ENCODE results near the gene LRP1B. TPM values are rescaled to one million over a fixed set of nuclear protein-coding genes. Genes with fewer than 3 reads are reported as not detected.

Gene LRP1B
- total and polyA plus RNA-seq, 2 of the 8 experiments (the other 6 are each of a cell fraction or from before 2014, with no cell fraction given), result 0.03 TPM; not detected in 1

DNA sequence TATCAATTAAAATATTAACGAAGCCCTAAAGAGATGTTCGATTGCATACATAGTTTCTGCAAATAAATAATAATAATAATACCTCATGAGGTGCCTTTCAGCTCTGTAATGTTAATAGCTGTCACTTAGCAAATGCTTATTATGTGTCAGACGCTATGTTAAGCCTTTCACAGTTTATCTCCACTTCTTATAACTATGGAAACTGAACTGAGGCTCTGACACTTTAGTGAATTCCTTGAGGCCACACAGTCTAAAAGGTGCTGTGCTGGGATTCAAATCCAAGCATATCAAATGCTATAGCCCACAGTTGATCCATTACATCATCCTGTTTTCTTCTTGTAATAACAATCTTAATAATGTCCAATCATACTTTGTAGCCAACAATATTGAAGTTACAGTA, 1779.1 kb downstream of the LRP1B start:
- Histone ChIP-seq H2AK5ac (ENCODE audit: low read depth, low read length) (no peak overlapping the region), H3K79me2 (ENCODE audit: control insufficient read depth in 1 of 2, insufficient read depth in 2 of 2, low read length in 2 of 2) (no peaks in the 10 kb centered on the region), H3K23ac (ENCODE audit: insufficient read length) (no peak overlapping the region), H3K18ac (ENCODE audit: extremely low read depth, low read length) (no peak overlapping the region), H4K5ac (ENCODE audit: insufficient read length, low read depth, low read length) (no peak overlapping the region), H3K27ac (ENCODE audit: low read depth, low read length) (no peak overlapping the region), H4K91ac (replicated peaks; ENCODE audit: insufficient read length, low read length) (no peak overlapping the region), H4K20me1 (replicated peaks in 1 of 2; ENCODE audit: control insufficient read depth in 1 of 2, insufficient read depth in 2 of 2, low read length in 2 of 2) (no peaks in the 10 kb centered on the region), H2BK15ac (ENCODE audit: low read length) (no peak overlapping the region), H3K14ac (ENCODE audit: insufficient read length) (no peak overlapping the region), H3K4me3 (ENCODE audit: extremely low read depth in 1 of 4, insufficient read depth in 2 of 4, low read depth in 3 of 4, low read length in 4 of 4) (no peak overlapping the region), H2BK120ac (replicated peaks; ENCODE audit: low read depth, low read length) (no peak overlapping the region), H3K9me3 (ENCODE audit: insufficient read depth in 2 of 2, low read depth in 1 of 2, low read length in 1 of 2) (no peaks in the 10 kb centered on the region), H3K4ac (replicated peaks; ENCODE audit: insufficient read length, low read depth, low read length) (no peak overlapping the region), H3K27me3 (replicated peaks in 1 of 4; ENCODE audit: control insufficient read depth in 3 of 4, extremely low read depth in 1 of 4, insufficient read depth in 3 of 4, low read length in 3 of 4) (no peaks in the 10 kb centered on the region), H3K4me2 (ENCODE audit: insufficient read depth in 1 of 2, low read depth in 2 of 2, low read length in 2 of 2) (no peak overlapping the region), H2BK5ac (ENCODE audit: low read depth, low read length) (no peak overlapping the region), H3K79me1 (ENCODE audit: low read depth, low read length) (no peaks in the 10 kb centered on the region), H2BK12ac (ENCODE audit: low read depth, low read length) (no peak overlapping the region), H3K9ac (replicated peaks in 1 of 4; ENCODE audit: extremely low read depth in 1 of 4, low read depth in 3 of 4, low read length in 3 of 4) (no peak overlapping the region), H3K4me1 (replicated peaks in 1 of 4; ENCODE audit: control insufficient read depth in 3 of 4, insufficient read depth in 4 of 4, low read length in 3 of 4) (peaks cover 0 to 11% (median 0%) of the 10 kb centered on the region in 4 experiments; a peak in 1 of 7 replicates), H3K23me2 (ENCODE audit: low read depth, low read length) (no peaks in the 10 kb centered on the region), H2AFZ (ENCODE audit: low read length) (no peak overlapping the region), H3K56ac (replicated peaks; ENCODE audit: insufficient read length, low read depth, low read length) (no peak overlapping the region), H4K8ac (ENCODE audit: extremely low read depth, insufficient read depth, low read length) (no peak overlapping the region), H3K36me3 (ENCODE audit: control insufficient read depth in 2 of 4, insufficient read depth in 4 of 4, low read length in 3 of 4) (no peaks in the 10 kb centered on the region), H2BK20ac (ENCODE audit: low read length) (no peak overlapping the region)
- WGBS, 2 experiments (ENCODE audit: extremely low coverage in 1 of 2, insufficient coverage in 1 of 2, insufficient read length in 1 of 2, insufficient replicate concordance in 2 of 2, low coverage in 1 of 2, low lambda C conversion rate in 2 of 2, missing lambda C conversion rate in 1 of 2), result 80% methylated on average over 3 of the region's 3 CpGs; no CpG with 5 or more reads in 1 of the 2 experiments
- ChIA-PET CTCF (ENCODE audit: partially characterized antibody) (no interaction called here), POLR2A (ENCODE audit: partially characterized antibody) (interaction anchor here (0.6 kb wide), 1 partner anchor 543 kb away, joined by 3 read pairs; no protein-coding TSS in a partner anchor)
- DNase-seq (ENCODE audit: low read depth in 1 of 2, low spot score in 2 of 2), result no peak
- FAIRE-seq, result no peak
- no peak for TF ChIP-seq BACH1 (IDR thresholded peaks at IDR 0.05; ENCODE audit: low read length)
- TF ChIP-seq KDM5A (IDR thresholded peaks at IDR 0.05; ENCODE audit: low read length), result no peak
- TF ChIP-seq TBP (IDR thresholded peaks at IDR 0.05; ENCODE audit: low read depth, low read length), result no peak
- TF ChIP-seq ASH2L (IDR thresholded peaks at IDR 0.05; ENCODE audit: low read length), result no peak
- TF ChIP-seq EP300 (IDR thresholded peaks at IDR 0.05; ENCODE audit: borderline replicate concordance in 1 of 2, low read depth in 2 of 2, low read length in 2 of 2), result no peak
- no peak for TF ChIP-seq TAF1 (IDR thresholded peaks at IDR 0.05; ENCODE audit: low read depth, low read length)
- TF ChIP-seq KDM1A (IDR thresholded peaks at IDR 0.05; ENCODE audit: borderline replicate concordance, low read length), result no peak
- no peak for TF ChIP-seq RXRA (IDR thresholded peaks at IDR 0.05; ENCODE audit: insufficient read depth, low read depth, low read length)

Measured in H1 (cell line).